Gastroesophageal sphincter (tissue), 3 donors: ENCODE measurements around the gene KRT78.

Source experiments
- EP300 ChIP-seq: sonication (generic); formaldehyde crosslinking; IDR thresholded peaks from one replicate; pipeline ENCODE4 v1.6.1; 2017; ENCODE audit warnings: antibody characterized with exemption, mild to moderate bottlenecking
- TF ChIP-seq, protein P1 (sequence below), 4 experiments: fragments of 200-600 bp in 2 of 4; fragments of 450-650 bp in 2 of 4; sonication (generic) in 1 of 4; IDR thresholded peaks; one replicate each; pipeline ENCODE4 v1.5.1; 2017 to 2019; ENCODE audit warnings: antibody characterized with exemption in 4 of 4, mild to moderate bottlenecking in 2 of 4, moderate library complexity in 2 of 4

DNA sequence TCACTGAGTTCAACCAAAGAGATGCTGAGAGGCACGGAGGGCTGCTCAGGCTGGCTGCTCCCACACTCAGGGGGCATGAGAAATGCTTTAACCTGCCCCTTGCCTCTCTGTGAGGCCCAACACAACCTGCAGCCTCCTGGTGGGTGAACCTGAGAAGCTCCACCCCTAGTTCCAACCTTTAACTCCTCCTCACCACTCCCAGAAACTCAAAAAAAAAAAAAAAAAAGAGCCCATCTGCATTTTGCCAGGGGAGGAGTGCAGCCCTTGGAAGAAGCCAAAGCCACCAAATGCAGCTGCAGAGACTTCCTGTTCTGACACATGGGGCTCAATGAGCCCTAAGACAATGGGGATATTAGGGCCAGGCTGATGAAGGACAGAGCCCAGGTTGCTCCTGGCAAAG, 43.8 kb downstream of the KRT78 start:
- TF ChIP-seq, protein P1, sequence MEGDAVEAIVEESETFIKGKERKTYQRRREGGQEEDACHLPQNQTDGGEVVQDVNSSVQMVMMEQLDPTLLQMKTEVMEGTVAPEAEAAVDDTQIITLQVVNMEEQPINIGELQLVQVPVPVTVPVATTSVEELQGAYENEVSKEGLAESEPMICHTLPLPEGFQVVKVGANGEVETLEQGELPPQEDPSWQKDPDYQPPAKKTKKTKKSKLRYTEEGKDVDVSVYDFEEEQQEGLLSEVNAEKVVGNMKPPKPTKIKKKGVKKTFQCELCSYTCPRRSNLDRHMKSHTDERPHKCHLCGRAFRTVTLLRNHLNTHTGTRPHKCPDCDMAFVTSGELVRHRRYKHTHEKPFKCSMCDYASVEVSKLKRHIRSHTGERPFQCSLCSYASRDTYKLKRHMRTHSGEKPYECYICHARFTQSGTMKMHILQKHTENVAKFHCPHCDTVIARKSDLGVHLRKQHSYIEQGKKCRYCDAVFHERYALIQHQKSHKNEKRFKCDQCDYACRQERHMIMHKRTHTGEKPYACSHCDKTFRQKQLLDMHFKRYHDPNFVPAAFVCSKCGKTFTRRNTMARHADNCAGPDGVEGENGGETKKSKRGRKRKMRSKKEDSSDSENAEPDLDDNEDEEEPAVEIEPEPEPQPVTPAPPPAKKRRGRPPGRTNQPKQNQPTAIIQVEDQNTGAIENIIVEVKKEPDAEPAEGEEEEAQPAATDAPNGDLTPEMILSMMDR (IDR thresholded peaks at IDR 0.05), result no peak
- TF ChIP-seq EP300, result no peak
